HG03460 (cell line): ENCODE results near the gene USP6NL.

ENCODE experiments used
- ATAC-seq: cut with Tn5 transposase; IDR thresholded peaks from one replicate; pipeline ENCODE4 v1.9.1; 2021; ENCODE audit not compliant: unreplicated experiment

Gene USP6NL

DNA sequence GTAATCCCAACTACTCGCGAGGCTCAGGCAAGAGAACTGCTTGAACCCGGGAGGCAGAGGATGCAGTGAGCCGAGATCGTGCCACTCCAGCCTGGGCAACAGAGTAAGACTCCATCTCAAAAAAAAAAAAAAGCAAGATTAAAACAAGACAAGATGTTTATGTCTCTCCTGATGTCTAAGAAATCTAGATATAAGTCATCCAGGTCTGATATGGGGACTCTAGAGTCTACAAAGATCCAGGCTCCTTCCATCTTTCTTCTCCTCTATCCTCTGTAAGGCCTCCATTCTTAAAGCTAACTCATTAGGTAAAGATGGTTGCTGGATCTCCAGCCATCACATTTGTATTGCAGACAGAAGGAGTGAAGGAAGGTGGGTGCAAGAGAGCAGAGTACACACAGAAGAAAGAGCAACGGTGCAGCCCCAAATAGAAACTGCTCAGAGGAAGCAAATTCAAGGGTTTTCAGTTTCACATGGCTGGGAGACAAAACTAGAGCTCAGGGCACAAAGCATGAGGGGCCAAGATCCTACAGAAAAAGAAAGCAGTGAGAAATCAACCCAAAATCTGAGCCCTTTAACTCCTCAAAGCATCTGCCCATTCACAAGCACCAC, 57.6 kb downstream of the USP6NL start:
- ATAC-seq = peak; percentile 84

DNA sequence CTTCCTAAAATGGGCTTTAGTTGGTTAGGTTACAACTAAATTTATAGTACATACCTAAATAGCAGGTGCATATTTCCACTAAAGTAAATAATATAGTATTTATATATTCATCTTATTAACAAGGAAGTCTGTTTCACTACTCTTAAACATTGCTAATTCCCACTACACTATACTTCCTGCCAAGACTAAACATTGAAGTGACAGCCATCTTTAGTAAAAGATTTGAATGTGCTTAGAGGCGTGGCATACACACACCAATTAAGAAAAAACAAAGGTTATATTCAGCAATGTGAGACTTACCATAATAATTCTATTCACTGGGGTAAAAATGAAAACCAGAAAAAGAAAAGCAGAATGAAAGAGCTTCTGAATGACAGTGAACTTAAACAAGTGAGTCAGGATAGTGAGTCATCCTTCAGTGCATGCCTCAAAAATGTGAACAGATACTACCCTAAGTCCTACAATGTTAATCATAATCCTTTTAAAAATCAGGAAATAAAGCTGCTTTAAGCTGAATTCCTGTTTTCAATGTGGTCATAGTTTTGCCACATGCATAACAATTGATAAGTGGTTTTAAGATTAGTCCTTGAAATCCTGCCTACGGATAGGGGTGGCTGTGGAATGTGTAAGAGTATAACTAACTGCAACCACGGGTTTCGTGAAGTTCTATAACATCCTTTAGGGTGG, 59.4 kb downstream of the USP6NL start:
- ATAC-seq = peak; percentile 37

DNA sequence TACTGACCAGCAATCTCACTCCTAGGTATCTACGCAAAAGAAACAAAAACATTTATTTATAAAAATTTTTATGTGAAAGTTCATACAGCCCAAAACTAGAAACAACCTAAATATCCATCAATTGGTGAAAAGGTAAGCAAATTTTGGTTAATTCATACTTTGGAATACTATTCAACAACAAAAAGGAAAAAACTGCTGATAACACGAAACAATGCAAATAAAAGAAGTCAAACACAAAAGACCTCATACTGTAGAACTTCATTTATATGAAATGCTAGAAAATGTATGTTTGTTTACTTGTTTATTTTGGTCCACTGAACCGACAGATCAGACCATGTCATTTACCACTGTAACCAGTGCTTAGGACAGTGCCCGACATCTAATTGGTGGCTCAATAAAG, 60.3 kb downstream of the USP6NL start:
- ATAC-seq = no peak

DNA sequence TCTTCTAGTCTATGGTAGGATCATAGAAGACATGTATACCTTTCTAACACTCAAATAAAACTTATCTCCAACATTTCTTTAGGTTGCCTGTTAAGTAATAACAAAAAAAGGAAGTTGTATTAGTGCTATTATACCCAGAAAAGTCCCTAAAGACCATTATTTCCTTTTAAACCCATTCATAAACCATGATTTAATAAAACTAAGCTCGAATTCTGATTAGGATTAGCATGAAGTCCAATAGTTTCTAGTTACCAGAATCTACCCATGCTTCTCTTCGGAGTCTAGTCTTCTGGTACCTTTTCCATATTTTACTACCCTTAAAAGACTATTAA, 62.7 kb downstream of the USP6NL start:
- no peak for ATAC-seq

DNA sequence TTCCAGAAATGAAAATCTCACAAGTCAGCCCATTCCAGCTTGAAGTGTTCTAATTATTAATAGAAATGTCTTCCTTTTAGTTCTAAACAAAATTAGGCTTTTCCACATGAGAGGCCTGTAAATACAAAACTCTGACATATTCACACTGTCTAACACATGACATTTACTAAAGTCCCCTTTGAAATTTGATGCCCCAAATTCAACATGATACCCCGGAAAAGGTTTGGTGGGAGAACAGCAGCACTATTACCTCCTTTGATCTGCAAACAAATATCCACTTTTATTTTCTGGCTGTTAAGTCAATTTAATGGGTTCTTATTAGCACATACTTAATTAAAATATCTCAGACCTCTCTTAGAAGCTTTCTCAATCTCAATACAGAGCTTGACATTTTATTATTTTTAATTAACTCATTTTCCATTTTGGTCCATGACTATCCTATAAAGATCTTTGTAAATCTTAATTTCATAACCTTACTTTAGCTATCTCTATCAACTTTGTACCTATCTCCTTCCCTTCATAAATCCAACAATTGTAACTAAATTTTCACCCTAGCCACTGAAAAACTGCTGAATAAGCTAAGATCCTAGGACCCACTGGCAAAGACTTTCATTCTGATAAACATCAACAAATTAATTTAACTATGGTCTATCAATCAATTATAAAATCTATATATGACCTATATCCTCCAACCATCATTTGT, 63.2 kb downstream of the USP6NL start:
- ATAC-seq = no peak

DNA sequence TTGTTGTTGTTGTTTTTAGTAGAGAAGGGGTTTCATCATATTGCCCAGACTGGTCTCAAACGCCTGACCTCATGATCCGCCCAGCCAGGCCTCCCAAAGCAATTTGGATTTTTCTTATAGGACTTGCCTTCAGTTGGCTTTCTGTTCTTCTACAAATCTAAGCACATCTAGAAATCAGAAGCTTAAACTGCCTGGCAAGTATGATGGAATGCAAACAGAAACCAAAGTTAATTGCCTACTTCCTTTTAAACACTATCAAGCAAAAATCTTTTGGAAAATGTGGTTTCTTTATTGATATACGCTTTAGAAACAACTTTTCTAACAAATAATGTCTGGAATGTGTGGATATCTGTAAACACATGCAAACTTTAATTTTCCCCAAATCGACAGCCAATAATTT, 64.9 kb downstream of the USP6NL start:
- no peak for ATAC-seq

DNA sequence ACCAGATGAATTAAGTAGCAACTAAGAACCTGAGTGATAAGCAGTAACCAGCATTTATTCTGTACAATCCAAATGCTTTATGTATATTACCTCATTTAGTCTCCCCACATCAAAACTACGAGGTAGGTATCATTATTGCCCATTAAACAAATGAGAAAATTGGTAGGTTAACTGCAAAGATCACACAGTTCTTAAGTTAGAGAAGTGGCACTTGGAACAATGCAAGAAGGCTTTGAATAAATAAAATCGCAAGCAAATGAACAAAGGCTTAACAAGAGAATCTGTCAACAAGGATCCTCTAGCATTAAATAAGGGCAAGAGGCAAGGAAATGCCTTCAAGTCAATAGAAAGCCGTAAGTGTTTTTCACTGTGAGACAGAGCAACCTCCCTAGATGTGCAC, 70.2 kb downstream of the USP6NL start:
- ATAC-seq = no peak

DNA sequence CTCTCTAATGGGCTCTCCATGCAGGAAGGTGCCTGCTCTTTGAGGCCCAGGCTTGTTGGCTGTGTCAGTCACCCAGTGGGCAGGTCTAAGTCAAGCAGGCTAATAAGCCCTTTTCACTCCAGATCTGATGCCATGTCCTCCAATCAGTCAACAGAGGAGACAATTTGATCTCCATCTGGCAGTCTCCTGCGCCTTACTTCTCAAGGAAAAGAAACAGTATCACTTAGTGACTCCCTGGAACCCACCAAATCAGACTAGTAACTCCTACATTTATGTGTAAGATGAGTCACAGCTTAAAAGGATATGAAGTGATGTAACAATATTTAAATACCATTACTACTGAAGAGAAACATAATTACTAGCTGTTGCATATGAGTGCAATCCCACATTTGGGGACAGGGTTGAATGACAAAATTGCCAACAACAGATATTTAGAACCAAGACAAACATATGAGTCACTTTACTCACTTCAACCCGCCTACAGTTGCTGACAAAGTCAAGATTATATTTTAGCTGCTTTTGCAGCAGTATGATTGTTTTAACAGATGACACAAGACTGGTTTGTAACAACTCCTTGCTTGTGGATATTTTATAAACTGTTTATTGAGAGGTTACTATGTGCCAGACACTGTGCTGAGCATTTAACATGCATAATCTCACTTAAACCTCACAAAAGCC, 72.1 kb downstream of the USP6NL start:
- no peak for ATAC-seq

DNA sequence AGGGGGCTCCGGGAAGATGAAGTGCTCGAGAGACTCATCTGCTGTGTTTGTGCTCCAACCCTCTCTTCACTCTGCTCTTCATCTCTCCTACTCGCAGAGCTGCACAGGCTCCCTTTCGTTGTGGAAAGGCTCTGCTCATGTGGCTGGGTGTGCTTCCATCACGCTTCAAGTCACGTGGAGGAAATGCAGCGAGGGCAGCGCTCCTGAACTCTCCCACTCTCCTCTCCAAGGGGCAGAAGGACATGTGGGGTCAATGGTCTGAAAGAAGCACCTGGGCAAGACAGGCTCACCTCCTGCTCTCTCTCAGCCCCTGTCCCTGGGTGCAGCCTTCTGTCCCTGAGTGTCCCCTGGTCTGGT, 72.6 kb downstream of the USP6NL start:
- no peak for ATAC-seq

DNA sequence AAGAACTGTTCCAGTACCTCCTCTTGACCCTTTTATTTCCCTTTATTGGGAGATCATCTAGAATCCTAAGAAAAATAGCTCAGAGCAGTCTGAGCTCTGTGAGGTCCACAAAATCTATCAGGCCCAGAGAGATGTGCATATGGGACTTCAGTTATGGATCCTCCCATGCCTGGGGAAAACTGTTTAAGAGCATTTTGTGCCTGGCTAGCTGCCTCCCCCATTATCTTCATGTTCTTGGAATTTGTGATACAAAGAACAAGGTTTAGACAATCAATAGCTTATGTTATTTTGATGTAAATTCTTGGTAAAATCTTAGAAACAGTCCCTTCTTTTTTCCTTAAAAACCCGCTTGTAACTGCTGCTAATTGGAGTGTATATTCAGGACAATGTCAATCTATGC, 75.2 kb downstream of the USP6NL start:
- no peak for ATAC-seq

DNA sequence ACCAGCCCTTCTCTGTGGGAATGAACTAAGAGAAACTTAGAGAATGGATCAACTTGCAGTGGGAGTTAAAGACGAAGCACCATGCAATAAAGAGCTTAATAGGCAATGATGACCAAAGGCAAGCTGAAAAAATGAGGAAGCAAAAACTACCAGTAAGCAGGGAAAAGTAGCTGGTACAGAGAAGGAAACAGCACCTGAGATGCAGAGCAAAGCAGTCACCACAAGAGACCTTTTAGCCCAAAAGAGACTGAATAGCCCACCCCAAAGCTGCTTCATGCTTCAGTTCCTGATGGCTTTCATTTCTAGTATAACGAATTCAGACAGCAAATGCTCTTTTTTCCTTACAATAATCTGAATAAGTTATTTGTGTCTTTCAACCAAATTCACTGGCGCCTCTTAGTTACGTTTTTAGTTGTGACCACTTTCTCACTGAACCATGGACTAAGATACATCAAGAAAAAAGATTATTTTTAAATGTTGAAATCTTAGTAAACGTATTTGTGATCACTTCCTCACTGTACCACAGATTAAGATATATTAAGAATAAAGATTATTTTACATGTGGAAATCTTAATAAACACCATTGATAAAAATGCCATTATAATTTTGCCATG, 76.0 kb downstream of the USP6NL start:
- ATAC-seq = no peak

DNA sequence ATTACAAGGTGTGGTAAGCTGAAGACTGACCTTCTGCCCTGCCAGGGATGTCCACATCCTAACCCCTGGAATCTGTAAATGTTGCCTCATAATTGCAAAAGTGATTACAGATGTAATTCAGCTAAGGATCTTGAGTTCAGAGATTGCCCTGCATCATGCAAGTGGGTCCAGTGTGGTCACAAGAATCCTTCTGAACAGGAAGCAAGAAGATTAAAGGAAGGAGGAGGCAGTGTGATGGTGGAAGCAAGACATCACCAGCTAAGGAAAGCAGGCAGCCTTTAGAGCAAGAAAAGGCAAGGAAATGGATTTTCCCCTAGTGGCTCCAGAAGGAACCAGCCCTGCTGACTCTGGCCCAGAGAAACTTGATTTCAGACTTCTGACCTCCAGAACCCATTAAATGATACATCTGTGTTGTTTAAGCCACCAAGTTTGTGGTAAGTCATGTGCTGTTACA, 78.1 kb downstream of the USP6NL start:
- ATAC-seq = no peak

DNA sequence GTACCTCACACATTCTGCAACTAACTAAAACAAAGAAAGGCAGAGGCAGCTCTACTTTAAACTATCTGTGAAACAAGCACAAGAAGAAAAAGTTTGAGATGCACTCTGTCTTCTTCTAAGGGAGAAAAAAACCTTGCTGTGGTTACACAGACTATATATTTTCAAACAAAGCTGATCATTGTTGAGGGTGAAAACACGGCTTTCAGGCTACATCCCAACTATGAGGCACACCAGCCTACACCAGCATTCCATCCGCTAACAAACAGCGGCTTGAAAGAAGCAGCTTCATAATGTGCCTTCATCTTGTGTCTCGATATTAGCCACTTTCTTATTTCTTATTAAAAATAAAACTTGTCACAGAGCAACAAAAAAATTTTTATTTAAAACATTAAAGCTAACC, 79.1 kb downstream of the USP6NL start:
- no peak for ATAC-seq

DNA sequence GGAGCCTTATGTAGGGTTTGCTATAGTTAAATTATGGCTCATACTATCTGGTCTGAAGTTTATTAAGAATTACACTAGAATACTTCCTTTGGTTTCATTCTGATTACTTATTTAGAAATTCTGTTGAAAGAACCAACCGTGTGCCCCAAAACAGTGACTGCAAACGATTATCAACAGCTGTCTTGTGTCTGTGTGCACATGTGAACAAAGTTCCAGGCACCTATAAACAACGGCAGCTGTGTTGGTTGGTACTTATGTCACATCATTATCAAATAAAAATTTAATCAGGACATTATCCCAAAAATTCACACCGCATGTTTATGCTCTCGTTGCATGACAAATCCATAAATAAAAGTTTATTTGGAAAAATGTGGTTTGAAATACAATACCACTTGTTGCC, 80.6 kb downstream of the USP6NL start:
- ATAC-seq = no peak

DNA sequence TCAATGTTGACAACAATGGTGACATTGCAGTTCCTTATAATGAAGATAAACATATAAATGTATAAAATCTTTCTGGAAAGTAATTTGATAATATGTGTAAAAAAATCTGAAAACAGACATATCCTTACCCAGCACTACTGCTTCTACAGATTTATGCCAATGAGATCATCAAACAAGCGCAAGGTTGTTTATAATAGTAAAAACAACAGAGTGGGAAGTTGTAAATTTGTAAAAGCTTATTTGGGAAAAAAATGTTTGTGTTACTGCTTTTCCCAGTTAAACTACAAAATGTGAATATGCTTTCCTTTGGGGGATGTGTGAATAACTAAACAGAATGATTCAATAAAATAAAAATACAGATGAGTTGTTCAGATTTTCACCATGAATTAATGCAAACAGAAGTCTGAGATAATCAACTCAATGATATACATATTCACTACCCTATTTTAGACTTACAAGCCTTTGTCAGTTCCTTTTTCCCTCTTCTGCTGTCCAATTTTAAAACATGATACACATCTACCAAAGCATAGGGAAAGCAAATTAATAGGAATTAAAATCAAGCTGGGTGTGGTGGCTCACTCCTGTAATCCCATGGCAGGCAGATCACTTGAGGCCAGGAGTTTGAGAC, 82.1 kb downstream of the USP6NL start:
- no peak for ATAC-seq

DNA sequence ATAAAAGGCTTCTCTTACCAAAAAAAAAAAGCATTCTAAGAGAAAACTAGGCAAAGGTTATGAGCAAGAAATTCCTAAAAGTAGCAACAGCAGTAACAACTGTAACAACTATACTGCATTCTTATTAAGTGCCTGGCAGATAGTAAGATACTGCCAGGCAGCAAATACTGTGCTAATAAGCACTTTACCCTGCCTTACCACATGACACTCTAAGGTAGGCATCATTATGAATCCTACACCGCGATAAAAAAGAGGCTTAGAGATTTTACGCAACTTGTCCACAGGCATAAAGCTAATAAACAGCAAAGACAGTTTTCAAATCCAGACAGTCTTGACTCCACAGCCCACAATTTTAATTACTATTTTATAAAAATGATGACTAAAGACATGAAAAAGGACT, 83.2 kb downstream of the USP6NL start:
- no peak for ATAC-seq

DNA sequence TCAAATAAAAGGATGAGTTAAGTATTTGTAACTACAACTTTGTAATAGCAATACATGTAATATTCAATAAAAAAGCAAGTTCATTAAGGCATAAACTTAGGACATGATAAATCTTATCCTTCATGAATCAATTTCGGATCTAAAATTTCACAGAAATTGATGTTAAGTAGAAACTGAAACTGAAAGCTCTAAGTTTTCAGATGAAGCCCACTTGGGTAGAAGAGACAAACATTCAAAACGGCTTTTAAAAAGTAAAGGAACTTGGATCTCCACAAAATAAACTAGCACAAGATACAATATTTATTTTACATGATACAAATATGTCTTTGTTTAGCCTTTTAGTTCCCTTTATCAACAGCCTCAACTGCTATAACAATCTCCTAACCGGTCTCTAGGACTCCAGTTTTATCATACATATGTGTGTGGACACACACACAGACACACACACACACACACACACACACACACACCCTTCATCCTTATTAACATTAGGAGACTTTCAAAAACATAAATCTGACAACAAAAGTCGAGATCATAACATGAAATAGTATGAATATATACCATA, 83.7 kb downstream of the USP6NL start:
- no peak for ATAC-seq

DNA sequence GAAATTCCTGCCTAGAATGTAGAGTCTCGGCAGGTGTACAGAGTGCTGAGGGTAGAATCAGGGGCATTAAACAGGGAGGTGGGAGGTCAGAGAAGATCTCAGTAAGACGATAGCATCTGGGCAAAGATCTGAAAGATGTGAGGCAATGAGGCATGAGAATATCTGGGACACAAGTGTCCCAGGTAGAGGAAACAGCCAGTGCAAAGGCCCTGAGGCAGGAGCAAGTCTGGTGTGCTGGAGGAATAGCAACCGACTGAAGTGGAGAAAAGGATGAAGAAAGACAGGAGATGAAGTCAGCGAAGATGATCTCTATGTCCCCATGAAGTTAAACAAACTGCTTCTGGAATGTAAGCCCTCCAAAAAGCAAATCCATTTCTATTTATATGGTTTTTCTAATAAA, 84.4 kb downstream of the USP6NL start:
- ATAC-seq = no peak

DNA sequence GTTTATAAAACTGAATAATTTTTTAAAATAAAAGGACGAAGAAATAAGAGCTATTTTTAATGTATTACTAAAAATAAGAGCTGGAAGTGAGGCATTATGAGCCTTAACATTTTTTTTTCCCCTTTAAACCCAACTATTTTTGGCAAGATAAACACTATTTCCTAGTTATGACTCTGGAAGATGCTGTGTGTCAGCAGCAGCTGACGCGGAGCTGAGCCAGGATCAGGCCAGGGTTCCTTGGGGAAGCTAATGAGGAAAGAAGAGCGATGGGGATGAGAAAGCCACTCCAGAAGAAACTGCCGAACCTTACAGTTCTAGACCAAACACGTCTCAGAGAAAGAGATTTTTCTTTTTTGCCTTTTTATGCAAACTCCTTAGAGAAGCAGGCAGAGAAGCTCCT, 85.9 kb downstream of the USP6NL start:
- ATAC-seq = no peak

DNA sequence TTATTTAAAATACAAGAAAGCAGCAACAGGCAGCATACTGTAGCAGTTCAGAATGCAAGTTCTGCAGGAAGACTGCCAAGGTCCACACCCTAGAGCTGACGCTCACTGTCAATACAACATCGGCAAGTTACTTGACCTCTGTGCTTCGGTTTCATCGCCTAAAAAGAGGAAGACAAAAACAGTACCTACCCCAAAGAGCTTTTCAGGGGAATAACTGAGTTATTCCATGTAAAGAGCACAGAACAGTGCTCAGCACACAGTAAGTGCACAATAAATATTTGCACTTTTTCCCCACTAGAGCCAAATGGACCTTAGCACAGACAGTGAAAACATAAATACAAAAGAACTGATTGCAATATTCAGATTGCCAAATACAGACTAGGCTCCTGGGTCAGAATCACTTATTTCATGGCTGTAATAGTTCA, 88.6 kb downstream of the USP6NL start:
- no peak for ATAC-seq

DNA sequence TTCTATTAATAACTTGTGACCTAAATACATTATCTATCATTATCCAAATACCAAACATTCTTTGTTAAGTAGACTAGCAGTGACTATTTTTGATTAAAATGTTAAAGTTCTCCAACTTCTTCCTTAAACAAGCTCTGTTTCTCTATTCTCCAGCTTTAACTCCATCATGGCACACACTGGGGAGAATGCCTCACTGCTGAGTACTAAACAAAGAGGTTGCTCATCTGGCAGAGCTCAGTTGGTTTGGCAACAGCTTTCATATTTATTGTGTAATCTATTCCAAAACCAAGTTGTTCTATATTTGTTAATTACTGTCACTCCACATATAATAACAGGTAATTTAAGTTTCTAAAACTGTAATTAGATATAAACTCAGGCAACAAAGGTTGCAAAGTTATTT, 89.6 kb downstream of the USP6NL start:
- ATAC-seq = no peak
